Measurements from ENCODE around the gene PHAF1. TPM values are rescaled to one million over a fixed set of nuclear protein-coding genes. Genes with fewer than 3 reads are reported as not detected.

PHAF1 gene
- total RNA-seq, 1 donor from 2014 or later, result 27.1 TPM

DNA sequence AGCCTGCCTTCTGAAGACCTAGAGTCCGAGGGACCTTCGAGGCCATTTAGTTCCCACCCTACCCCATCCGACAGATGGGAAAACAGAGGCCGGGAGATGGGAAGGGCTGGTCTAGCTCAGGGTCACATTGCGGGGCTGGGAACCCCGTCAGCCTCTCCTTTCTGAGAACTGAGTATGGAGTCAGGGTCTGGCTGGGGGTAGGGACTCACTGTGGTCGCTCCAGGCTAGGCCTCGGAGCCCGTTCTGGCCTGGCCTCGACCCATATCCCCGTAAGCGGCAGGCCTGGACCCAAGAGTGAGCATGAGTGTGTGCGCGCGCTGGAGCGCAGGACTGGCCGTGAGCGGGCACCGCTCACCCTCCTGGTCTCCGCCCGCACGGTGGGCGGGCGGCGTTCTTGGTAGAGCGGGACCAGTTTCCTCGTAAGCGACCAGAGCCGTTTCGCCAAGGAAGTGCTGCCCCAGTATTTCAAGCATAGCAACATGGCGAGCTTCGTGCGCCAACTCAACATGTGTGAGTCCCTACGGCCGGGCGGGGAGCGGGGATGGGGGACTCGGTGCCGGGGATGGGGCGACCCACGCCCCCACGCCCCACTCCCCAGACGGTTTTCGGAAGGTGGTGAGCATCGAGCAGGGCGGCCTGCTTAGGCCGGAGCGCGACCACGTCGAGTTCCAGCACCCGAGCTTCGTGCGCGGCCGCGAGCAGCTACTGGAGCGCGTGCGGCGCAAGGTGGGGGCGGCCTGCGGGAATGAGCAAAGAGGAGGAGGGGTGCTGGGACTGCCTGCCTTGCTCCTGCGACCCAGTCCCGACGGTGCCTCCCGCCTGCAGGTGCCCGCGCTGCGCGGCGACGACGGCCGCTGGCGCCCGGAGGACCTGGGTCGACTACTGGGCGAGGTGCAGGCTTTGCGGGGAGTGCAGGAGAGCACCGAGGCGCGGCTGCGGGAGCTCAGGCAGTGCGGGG lies 55.7 kb downstream of the PHAF1 start:
- H3K4me3 Mint-ChIP-seq (ENCODE audit: unreplicated experiment), result no peak overlapping the region
- H3K27me3 Mint-ChIP-seq (ENCODE audit: unreplicated experiment), result peaks cover 21% of the 10 kb centered on the region
- peaks cover 4% of the 10 kb centered on the region for H3K4me1 Mint-ChIP-seq (ENCODE audit: low read depth, unreplicated experiment)
- H3K9me3 Mint-ChIP-seq (ENCODE audit: unreplicated experiment), result peaks cover 7% of the 10 kb centered on the region
- TF ChIP-seq, protein P1, sequence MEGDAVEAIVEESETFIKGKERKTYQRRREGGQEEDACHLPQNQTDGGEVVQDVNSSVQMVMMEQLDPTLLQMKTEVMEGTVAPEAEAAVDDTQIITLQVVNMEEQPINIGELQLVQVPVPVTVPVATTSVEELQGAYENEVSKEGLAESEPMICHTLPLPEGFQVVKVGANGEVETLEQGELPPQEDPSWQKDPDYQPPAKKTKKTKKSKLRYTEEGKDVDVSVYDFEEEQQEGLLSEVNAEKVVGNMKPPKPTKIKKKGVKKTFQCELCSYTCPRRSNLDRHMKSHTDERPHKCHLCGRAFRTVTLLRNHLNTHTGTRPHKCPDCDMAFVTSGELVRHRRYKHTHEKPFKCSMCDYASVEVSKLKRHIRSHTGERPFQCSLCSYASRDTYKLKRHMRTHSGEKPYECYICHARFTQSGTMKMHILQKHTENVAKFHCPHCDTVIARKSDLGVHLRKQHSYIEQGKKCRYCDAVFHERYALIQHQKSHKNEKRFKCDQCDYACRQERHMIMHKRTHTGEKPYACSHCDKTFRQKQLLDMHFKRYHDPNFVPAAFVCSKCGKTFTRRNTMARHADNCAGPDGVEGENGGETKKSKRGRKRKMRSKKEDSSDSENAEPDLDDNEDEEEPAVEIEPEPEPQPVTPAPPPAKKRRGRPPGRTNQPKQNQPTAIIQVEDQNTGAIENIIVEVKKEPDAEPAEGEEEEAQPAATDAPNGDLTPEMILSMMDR (IDR thresholded peaks at IDR 0.05; ENCODE audit: partially characterized antibody, unreplicated experiment), result no peak
- peaks cover 5% of the 10 kb centered on the region for H3K36me3 Mint-ChIP-seq (ENCODE audit: unreplicated experiment)
- no peak overlapping the region for H3K27ac Mint-ChIP-seq (ENCODE audit: unreplicated experiment)
- peak; percentile 33 for DNase-seq

DNA sequence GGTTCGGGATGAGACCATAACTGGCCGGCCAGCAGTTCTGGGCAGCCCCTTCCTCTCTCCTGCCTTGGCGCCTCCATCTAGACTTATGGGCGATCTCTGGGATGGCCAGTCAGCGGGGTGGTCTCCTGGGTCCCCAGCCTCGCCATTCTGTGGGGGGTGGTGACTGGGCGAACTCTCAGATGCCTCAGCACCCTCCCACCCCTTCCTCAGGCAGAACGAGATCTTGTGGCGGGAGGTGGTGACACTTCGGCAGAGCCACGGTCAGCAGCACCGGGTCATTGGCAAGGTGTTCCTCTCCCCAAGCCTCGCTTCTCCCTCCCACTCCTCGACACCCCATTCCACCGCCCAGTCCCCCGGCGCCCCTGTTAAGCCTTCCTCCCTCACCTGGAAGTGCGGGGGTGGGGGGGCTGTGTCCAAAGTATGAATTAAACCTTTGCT lies 56.4 kb downstream of the PHAF1 start:
- Mint-ChIP-seq H3K27ac (ENCODE audit: unreplicated experiment) (no peak overlapping the region), H3K9me3 (ENCODE audit: unreplicated experiment) (peaks cover 7% of the 10 kb centered on the region), H3K27me3 (ENCODE audit: unreplicated experiment) (peaks cover 23% of the 10 kb centered on the region), H3K4me3 (ENCODE audit: unreplicated experiment) (no peak overlapping the region), H3K4me1 (ENCODE audit: low read depth, unreplicated experiment) (peaks cover 4% of the 10 kb centered on the region), H3K36me3 (ENCODE audit: unreplicated experiment) (peaks cover 5% of the 10 kb centered on the region)
- peak; percentile 15 for DNase-seq
- TF ChIP-seq, protein P1 (IDR thresholded peaks at IDR 0.05; ENCODE audit: partially characterized antibody, unreplicated experiment), result no peak

DNA sequence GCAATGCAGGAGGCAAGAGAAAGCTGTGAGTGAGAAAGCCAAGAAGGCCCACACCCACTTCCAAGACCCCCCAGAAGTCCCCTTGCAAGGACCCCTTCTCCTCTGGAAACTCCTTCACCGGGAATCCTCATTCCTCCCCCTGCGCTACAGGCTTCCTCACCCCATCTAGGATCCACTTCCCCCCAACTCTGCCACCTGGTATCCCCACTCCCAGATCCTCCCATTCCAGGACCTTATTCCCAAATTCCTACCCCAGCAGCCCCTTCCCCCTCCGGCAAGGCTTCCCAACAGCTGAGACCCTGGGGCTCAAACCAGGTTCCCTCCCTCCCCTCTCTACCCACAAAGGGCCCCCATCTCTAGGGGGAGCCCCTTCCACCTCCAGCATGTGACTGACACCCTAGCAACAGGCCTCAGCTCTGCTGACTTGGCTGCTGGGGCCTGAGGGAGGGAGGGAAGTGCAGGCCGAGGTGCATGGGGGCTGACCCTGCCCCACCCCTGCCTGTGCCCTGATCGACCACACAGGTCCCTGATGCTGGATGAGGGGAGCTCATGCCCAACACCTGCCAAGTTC lies 56.9 kb downstream of the PHAF1 start:
- peaks cover 6% of the 10 kb centered on the region for H3K4me1 Mint-ChIP-seq (ENCODE audit: low read depth, unreplicated experiment)
- peaks cover 5% of the 10 kb centered on the region for H3K36me3 Mint-ChIP-seq (ENCODE audit: unreplicated experiment)
- H3K9me3 Mint-ChIP-seq (ENCODE audit: unreplicated experiment), result peaks cover 7% of the 10 kb centered on the region
- TF ChIP-seq, protein P1 (IDR thresholded peaks at IDR 0.05; ENCODE audit: partially characterized antibody, unreplicated experiment), result no peak
- H3K4me3 Mint-ChIP-seq (ENCODE audit: unreplicated experiment), result no peak overlapping the region
- H3K27ac Mint-ChIP-seq (ENCODE audit: unreplicated experiment), result no peak overlapping the region
- H3K27me3 Mint-ChIP-seq (ENCODE audit: unreplicated experiment), result peaks cover 25% of the 10 kb centered on the region
- DNase-seq, result no peak

DNA sequence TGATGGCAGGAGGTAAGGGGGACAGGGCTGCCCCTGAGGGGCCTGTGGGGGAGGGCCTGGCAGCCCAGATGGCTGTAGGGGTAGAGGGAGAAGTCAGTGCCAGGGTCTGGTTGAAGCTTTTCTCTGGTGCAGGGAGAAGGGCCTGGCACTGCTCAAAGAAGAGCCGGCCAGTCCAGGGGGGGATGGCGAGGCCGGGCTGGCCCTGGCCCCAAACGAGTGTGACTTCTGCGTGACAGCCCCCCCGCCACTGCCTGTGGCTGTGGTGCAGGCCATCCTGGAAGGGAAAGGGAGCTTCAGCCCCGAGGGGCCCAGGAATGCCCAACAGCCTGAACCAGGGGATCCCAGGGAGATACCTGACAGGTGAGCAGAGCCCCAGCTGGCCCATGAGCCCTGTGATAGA lies 57.8 kb downstream of the PHAF1 start:
- H3K27ac Mint-ChIP-seq (ENCODE audit: unreplicated experiment), result no peak overlapping the region
- H3K4me1 Mint-ChIP-seq (ENCODE audit: low read depth, unreplicated experiment), result peaks cover 6% of the 10 kb centered on the region
- H3K9me3 Mint-ChIP-seq (ENCODE audit: unreplicated experiment), result peaks cover 5% of the 10 kb centered on the region
- no peak overlapping the region for H3K4me3 Mint-ChIP-seq (ENCODE audit: unreplicated experiment)
- H3K27me3 Mint-ChIP-seq (ENCODE audit: unreplicated experiment), result peaks cover 24% of the 10 kb centered on the region
- peaks cover 5% of the 10 kb centered on the region for H3K36me3 Mint-ChIP-seq (ENCODE audit: unreplicated experiment)
- TF ChIP-seq, protein P1 (IDR thresholded peaks at IDR 0.05; ENCODE audit: partially characterized antibody, unreplicated experiment), result no peak
- DNase-seq, result no peak
